Bladder microvascular endothelial cell (primary cell): ENCODE data around the gene CDC42. TPM values are rescaled to one million over a fixed set of nuclear protein-coding genes. Genes with fewer than 3 reads are reported as not detected.

Source experiments
- total RNA-seq: library from RNA; depleted of rRNA; stranded (reverse); fragments of >200 nt; gene quantifications from 2 replicates; pipeline ENCODE4 v1.2.3, GENCODE V29; 2014

CDC42 gene
- 392 and 426 TPM in 2 replicates for total RNA-seq

DNA sequence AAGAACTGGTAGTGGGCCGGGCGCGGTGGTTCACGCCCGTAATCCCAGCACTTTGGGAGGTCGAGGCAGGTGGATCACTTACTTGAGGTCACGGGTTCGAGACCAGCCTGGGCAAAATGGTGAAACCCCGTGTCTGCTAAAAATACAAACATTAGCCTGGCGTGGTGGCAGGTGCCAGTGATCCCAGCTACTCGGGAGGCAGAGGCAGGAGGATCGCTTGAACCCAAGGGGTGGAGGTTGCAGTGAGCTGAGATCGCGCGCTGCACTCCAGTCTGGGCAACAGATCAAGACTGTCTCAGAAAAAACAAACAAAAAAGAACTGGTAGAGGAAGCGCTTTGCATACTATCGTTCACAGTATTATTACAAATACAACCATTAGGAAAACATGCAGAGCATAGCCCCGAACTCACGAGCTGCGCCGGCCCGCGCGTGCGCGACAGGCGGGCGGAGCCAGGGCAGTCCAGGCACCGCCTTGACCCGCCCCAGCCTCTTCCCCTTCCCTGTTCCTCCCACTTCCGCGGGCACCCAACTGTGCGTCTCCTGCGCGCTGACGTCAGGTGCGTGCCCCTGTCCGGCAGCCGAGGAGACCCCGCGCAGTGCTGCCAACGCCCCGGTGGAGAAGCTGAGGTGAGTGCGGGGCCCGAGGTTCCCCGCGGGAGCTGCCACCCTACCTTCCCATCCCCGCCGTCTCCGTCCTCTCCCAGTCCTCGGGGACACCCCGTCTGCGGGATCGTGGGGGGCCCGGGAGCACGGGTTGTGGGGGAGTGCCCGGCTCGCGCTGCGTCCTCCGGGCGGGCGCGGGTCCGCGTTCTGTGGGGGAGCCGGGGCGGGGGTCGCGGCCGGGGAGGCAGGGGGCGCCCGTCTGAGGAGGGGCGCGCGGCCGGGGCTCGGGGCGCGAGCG is at the start of gene CDC42:
Gene CDC42, plus strand, starts transcription at position 595 of the 902 bp plus-strand sequence. CDS start 25,770 bp downstream, outside the sequence.

Other genes with a start within 250 kb of the CDC42 start
- under 0.01 and 0.06 TPM in 2 replicates for gene LDLRAD2, start 240.4 kb upstream of the CDC42 start, total RNA-seq
- 889 and 1,899 TPM in 2 replicates for gene HSPG2, start 115.4 kb upstream of the CDC42 start, total RNA-seq
- not detected in 2 replicates for gene CELA3B, start 75.7 kb upstream of the CDC42 start, total RNA-seq
- not detected in 2 replicates for gene CELA3A, start 51.1 kb upstream of the CDC42 start, total RNA-seq
- gene WNT4, start 90.4 kb downstream of the CDC42 start, total RNA-seq: 0.25 and 0.32 TPM in 2 replicates